ENCODE results near the gene TEK.

The TEK gene

GRCh38 chr9:27209034-27209433 is 100.0 kb downstream of the TEK start:
- TF ChIP-seq POLR2AphosphoS5 (IDR thresholded peaks at IDR 0.05; ENCODE audit: low read depth, low read length) (no peak), FOXP2 (optimal IDR thresholded peaks at IDR 0.05; ENCODE audit: borderline replicate concordance, extremely low read depth, extremely low read length, insufficient read depth) (no peak), SIN3A (IDR thresholded peaks at IDR 0.05; ENCODE audit: borderline replicate concordance, insufficient read depth, low read length) (no peak), REST (IDR thresholded peaks at IDR 0.05; ENCODE audit: insufficient read depth in 1 of 2, low read depth in 2 of 2, low read length in 2 of 2) (no peak), TAF1 (IDR thresholded peaks at IDR 0.05; ENCODE audit: borderline replicate concordance, insufficient read depth, low read length) (no peak)

- TF ChIP-seq FOXP2 (optimal IDR thresholded peaks at IDR 0.05; ENCODE audit: borderline replicate concordance, extremely low read depth, extremely low read length, insufficient read depth) (no peak), POLR2AphosphoS5 (IDR thresholded peaks at IDR 0.05; ENCODE audit: low read depth, low read length) (no peak)
Observed at GRCh38 chr9:27210588-27210987, 101.6 kb downstream of the TEK start.

- TF ChIP-seq FOXP2 (optimal IDR thresholded peaks at IDR 0.05; ENCODE audit: borderline replicate concordance, extremely low read depth, extremely low read length, insufficient read depth) (no peak), SIN3A (IDR thresholded peaks at IDR 0.05; ENCODE audit: borderline replicate concordance, insufficient read depth, low read length) (no peak), REST (IDR thresholded peaks at IDR 0.05; ENCODE audit: insufficient read depth in 1 of 2, low read depth in 2 of 2, low read length in 2 of 2) (no peak), POLR2AphosphoS5 (IDR thresholded peaks at IDR 0.05; ENCODE audit: low read depth, low read length) (no peak), TAF1 (IDR thresholded peaks at IDR 0.05; ENCODE audit: borderline replicate concordance, insufficient read depth, low read length) (no peak)
Observed at GRCh38 chr9:27212191-27212590, 103.2 kb downstream of the TEK start.

- TF ChIP-seq SIN3A (IDR thresholded peaks at IDR 0.05; ENCODE audit: borderline replicate concordance, insufficient read depth, low read length) = no peak
- TF ChIP-seq TAF1 (IDR thresholded peaks at IDR 0.05; ENCODE audit: borderline replicate concordance, insufficient read depth, low read length) = no peak
- TF ChIP-seq REST (IDR thresholded peaks at IDR 0.05; ENCODE audit: insufficient read depth in 1 of 2, low read depth in 2 of 2, low read length in 2 of 2) = no peak
- no peak for TF ChIP-seq FOXP2 (optimal IDR thresholded peaks at IDR 0.05; ENCODE audit: borderline replicate concordance, extremely low read depth, extremely low read length, insufficient read depth)
- no peak for TF ChIP-seq POLR2AphosphoS5 (IDR thresholded peaks at IDR 0.05; ENCODE audit: low read depth, low read length)
Observed at GRCh38 chr9:27212621-27213020, 103.6 kb downstream of the TEK start.

- TF ChIP-seq REST (IDR thresholded peaks at IDR 0.05; ENCODE audit: insufficient read depth in 1 of 2, low read depth in 2 of 2, low read length in 2 of 2) (no peak), POLR2AphosphoS5 (IDR thresholded peaks at IDR 0.05; ENCODE audit: low read depth, low read length) (no peak), TAF1 (IDR thresholded peaks at IDR 0.05; ENCODE audit: borderline replicate concordance, insufficient read depth, low read length) (no peak), SIN3A (IDR thresholded peaks at IDR 0.05; ENCODE audit: borderline replicate concordance, insufficient read depth, low read length) (no peak), FOXP2 (optimal IDR thresholded peaks at IDR 0.05; ENCODE audit: borderline replicate concordance, extremely low read depth, extremely low read length, insufficient read depth) (no peak)
Observed at GRCh38 chr9:27227192-27227591, 118.2 kb downstream of the TEK start.
